Neural crest cell (in vitro differentiated cells): ENCODE data around the gene MYH9. TPM values are rescaled to one million over a fixed set of nuclear protein-coding genes. Genes with fewer than 3 reads are reported as not detected.
"Not testable (repeated sequence)": the region's sequence is repeated elsewhere in the genome, so short reads cannot be mapped to it uniquely, and the experiment has no call there.

Experiments
- DNase-seq: peaks from one replicate; pipeline ENCODE4 v3.0.0; 2021; ENCODE audit warnings: low read depth, mixed read lengths, low spot score
- H3K27ac Mint-ChIP-seq: one replicate; pipeline ENCODE4 v1.8.0; 2021; ENCODE audit warnings: mild to moderate bottlenecking, mixed read lengths; ENCODE audit not compliant: unreplicated experiment
- H3K27me3 Mint-ChIP-seq: 2 replicates; pipeline ENCODE4 v1.8.0; 2021; ENCODE audit warnings: low read depth, mild to moderate bottlenecking, mixed read lengths
- H3K36me3 Mint-ChIP-seq: 2 replicates; pipeline ENCODE4 v1.8.0; 2021; ENCODE audit warnings: low read depth, mild to moderate bottlenecking, mixed read lengths
- H3K4me1 Mint-ChIP-seq: 2 replicates; pipeline ENCODE4 v1.8.0; 2021; ENCODE audit warnings: mixed read lengths
- H3K4me3 Mint-ChIP-seq: one replicate; pipeline ENCODE4 v1.8.0; 2021; ENCODE audit warnings: mild to moderate bottlenecking, mixed read lengths
- H3K9me3 Mint-ChIP-seq: 2 replicates; pipeline ENCODE4 v1.8.0; 2021; ENCODE audit warnings: mixed read lengths
- CTCF ChIP-seq: fragments of 200-600 bp; sonication (generic); conservative IDR thresholded peaks from 2 replicates; pipeline ENCODE4 v1.5.0; 2021; ENCODE audit warnings: antibody characterized with exemption, mild to moderate bottlenecking
- total RNA-seq: library from RNA; stranded (reverse); gene quantifications from 2 replicates; pipeline ENCODE4 v1.2.1, GENCODE V29; 2021

The MYH9 gene
- total RNA-seq, 1 donor from 2014 or later = 160 TPM

- no peaks in the 10 kb centered on the region for H3K36me3 Mint-ChIP-seq
- H3K27ac Mint-ChIP-seq = peak overlapping the region; percentile 93
- no peak for DNase-seq
- H3K4me3 Mint-ChIP-seq = peak overlapping the region; percentile 56
- no peaks in the 10 kb centered on the region for H3K27me3 Mint-ChIP-seq
- no peaks in the 10 kb centered on the region for H3K9me3 Mint-ChIP-seq
- no peak for TF ChIP-seq CTCF
- peaks cover 17% of the 10 kb centered on the region for H3K4me1 Mint-ChIP-seq
Observed at GRCh38 chr22:36391638-36392037, 3.9 kb upstream of the MYH9 start.

GRCh38 chr22:36389122-36389521 is 1.4 kb upstream of the MYH9 start:
- not testable (repeated sequence) for H3K9me3 Mint-ChIP-seq, H3K27me3 Mint-ChIP-seq, DNase-seq, H3K27ac Mint-ChIP-seq, H3K36me3 Mint-ChIP-seq
- Mint-ChIP-seq H3K4me3 (peak overlapping the region; percentile 93), H3K4me1 (peaks cover 38% of the 10 kb centered on the region)

- no peak for TF ChIP-seq CTCF
- H3K4me3 Mint-ChIP-seq = peak overlapping the region; percentile 93
- H3K4me1 Mint-ChIP-seq = peaks cover 43% of the 10 kb centered on the region
- peaks cover 3% of the 10 kb centered on the region for H3K36me3 Mint-ChIP-seq
- H3K27me3 Mint-ChIP-seq = no peaks in the 10 kb centered on the region
- H3K9me3 Mint-ChIP-seq = no peaks in the 10 kb centered on the region
- no peak overlapping the region for H3K27ac Mint-ChIP-seq
- no peak for DNase-seq
Observed at GRCh38 chr22:36387709-36387958, 133 bp downstream of the MYH9 start.

GRCh38 chr22:36386900-36387708 is 663 bp downstream of the MYH9 start:
- no peak overlapping the region for H3K27ac Mint-ChIP-seq
- H3K9me3 Mint-ChIP-seq = no peaks in the 10 kb centered on the region
- DNase-seq = no peak
- peak overlapping the region; percentile 84 for H3K4me3 Mint-ChIP-seq
- H3K4me1 Mint-ChIP-seq = peaks cover 43% of the 10 kb centered on the region
- H3K36me3 Mint-ChIP-seq = peaks cover 3% of the 10 kb centered on the region
- no peaks in the 10 kb centered on the region for H3K27me3 Mint-ChIP-seq
- TF ChIP-seq CTCF = no peak

GRCh38 chr22:36386351-36386899 is 1.3 kb downstream of the MYH9 start:
- H3K9me3 Mint-ChIP-seq = no peaks in the 10 kb centered on the region
- peaks cover 6% of the 10 kb centered on the region for H3K36me3 Mint-ChIP-seq
- H3K4me1 Mint-ChIP-seq = peaks cover 42% of the 10 kb centered on the region
- DNase-seq = no peak
- H3K4me3 Mint-ChIP-seq = peak overlapping the region; percentile 84
- no peaks in the 10 kb centered on the region for H3K27me3 Mint-ChIP-seq
- no peak for TF ChIP-seq CTCF
- peak overlapping the region; percentile 98 for H3K27ac Mint-ChIP-seq
